Liver (tissue), 9 donors: ENCODE measurements around the gene CAMSAP3. TPM values are rescaled to one million over a fixed set of nuclear protein-coding genes. Genes with fewer than 3 reads are reported as not detected.
"Not testable (repeated sequence)": the region's sequence is repeated elsewhere in the genome, so short reads cannot be mapped to it uniquely, and the experiment has no call there.

ENCODE experiments used
- DNase-seq: peaks from one replicate; pipeline ENCODE4 v3.0.0-alpha.2; 2017; ENCODE audit warnings: low spot score
- H3K27ac ChIP-seq, 2 donors: one replicate each; pipeline ENCODE4 v1.7.0; 2013; ENCODE audit warnings: inconsistent platforms in 2 of 2, low read length in 2 of 2, control low read depth in 1 of 2, low read depth in 1 of 2, mild to moderate bottlenecking in 1 of 2
- H3K27me3 ChIP-seq, 4 donors: one replicate each; pipeline versions ENCODE4 v1.6.1 to v1.7.0; 2013; ENCODE audit warnings: low read length in 3 of 4, inconsistent platforms in 1 of 4, mild to moderate bottlenecking in 1 of 4, moderate library complexity in 1 of 4; ENCODE audit not compliant: control insufficient read depth in 4 of 4, insufficient read depth in 4 of 4
- H3K36me3 ChIP-seq, 4 donors: one replicate each; pipeline versions ENCODE4 v1.6.1 to v1.7.0; 2013; ENCODE audit warnings: low read length in 3 of 4, mild to moderate bottlenecking in 3 of 4, low read depth in 1 of 4, moderate library complexity in 1 of 4; ENCODE audit not compliant: control insufficient read depth in 4 of 4, insufficient read depth in 3 of 4
- H3K4me1 ChIP-seq, 4 donors: one replicate each; pipeline versions ENCODE4 v1.6.1 to v1.7.0; 2013; ENCODE audit warnings: low read length in 3 of 4, mild to moderate bottlenecking in 3 of 4, moderate library complexity in 1 of 4; ENCODE audit not compliant: control insufficient read depth in 4 of 4, insufficient read depth in 4 of 4
- H3K4me3 ChIP-seq, 3 donors: one replicate each; pipeline versions ENCODE4 v1.6.1 to v1.7.0; 2013; ENCODE audit warnings: low read length in 3 of 3, control low read depth in 1 of 3, low read depth in 1 of 3, mild to moderate bottlenecking in 1 of 3
- H3K9ac ChIP-seq, 2 donors: one replicate each; pipeline ENCODE4 v1.7.0; 2013; ENCODE audit warnings: low read length in 2 of 2, mild to moderate bottlenecking in 2 of 2, moderate library complexity in 2 of 2, control low read depth in 1 of 2, low read depth in 1 of 2
- H3K9me3 ChIP-seq, 4 donors: one replicate each; pipeline versions ENCODE4 v1.6.1 to v1.7.0; 2013; ENCODE audit warnings: low read length in 3 of 4; ENCODE audit not compliant: control insufficient read depth in 4 of 4
- ATF3 ChIP-seq: IDR thresholded peaks from 2 replicates; pipeline ENCODE4 v1.6.1; 2016; ENCODE audit warnings: antibody characterized with exemption
- CTCF ChIP-seq: fragments of 150-350 bp; IDR thresholded peaks from 2 replicates; pipeline ENCODE4 v1.5.1; 2017; ENCODE audit warnings: improper control_type of control experiment, low read depth, low read length; ENCODE audit not compliant: missing input control
- EGR1 ChIP-seq, 2 donors: IDR thresholded peaks; 2 replicates each; pipeline ENCODE4 v1.6.1; 2016 to 2018; ENCODE audit warnings: antibody characterized with exemption in 2 of 2, low read depth in 2 of 2
- FOXA1 ChIP-seq: IDR thresholded peaks from 2 replicates; pipeline ENCODE4 v1.6.1; 2016; ENCODE audit warnings: antibody characterized with exemption
- FOXA2 ChIP-seq: IDR thresholded peaks from 2 replicates; pipeline ENCODE4 v1.6.1; 2016; ENCODE audit warnings: antibody characterized with exemption
- GABPA ChIP-seq, 2 donors: IDR thresholded peaks in 1 of 2; conservative IDR thresholded peaks in 1 of 2; 2 replicates each; pipeline ENCODE4 v1.6.1; 2016; ENCODE audit warnings: antibody characterized with exemption in 2 of 2, mild to moderate bottlenecking in 1 of 2, moderate library complexity in 1 of 2
- HNF4A ChIP-seq, 2 donors: conservative IDR thresholded peaks; 2 replicates each; pipeline ENCODE4 v1.6.1; 2016; ENCODE audit warnings: antibody characterized with exemption in 2 of 2, mild to moderate bottlenecking in 2 of 2
- HNF4G ChIP-seq: IDR thresholded peaks from 2 replicates; pipeline ENCODE4 v1.6.1; 2016; ENCODE audit warnings: antibody characterized with exemption
- JUND ChIP-seq, 2 donors: IDR thresholded peaks; 2 replicates each; pipeline ENCODE4 v1.6.1; 2016; ENCODE audit warnings: antibody characterized with exemption in 2 of 2
- MAX ChIP-seq: IDR thresholded peaks from 2 replicates; pipeline ENCODE4 v1.6.1; 2016; ENCODE audit warnings: antibody characterized with exemption
- NR2F2 ChIP-seq: IDR thresholded peaks from 2 replicates; pipeline ENCODE4 v1.6.1; 2016; ENCODE audit warnings: antibody characterized with exemption
- RAD21 ChIP-seq, 2 donors: IDR thresholded peaks; 2 replicates each; pipeline ENCODE4 v1.6.1; 2016; ENCODE audit warnings: antibody characterized with exemption in 2 of 2, mild to moderate bottlenecking in 2 of 2
- REST ChIP-seq: IDR thresholded peaks from 2 replicates; pipeline ENCODE4 v1.6.1; 2016; ENCODE audit warnings: antibody characterized with exemption, mild to moderate bottlenecking
- RXRA ChIP-seq, 2 donors: IDR thresholded peaks; 2 replicates each; pipeline ENCODE4 v1.6.1; 2017 to 2018; ENCODE audit warnings: antibody characterized with exemption in 2 of 2, mild to moderate bottlenecking in 1 of 2
- SP1 ChIP-seq: IDR thresholded peaks from 2 replicates; pipeline ENCODE4 v1.6.1; 2018; ENCODE audit warnings: antibody characterized with exemption, mild to moderate bottlenecking
- TAF1 ChIP-seq: conservative IDR thresholded peaks from 2 replicates; pipeline ENCODE4 v1.6.1; 2016; ENCODE audit warnings: antibody characterized with exemption, mild to moderate bottlenecking
- YY1 ChIP-seq: IDR thresholded peaks from 2 replicates; pipeline ENCODE4 v1.6.1; 2016; ENCODE audit warnings: antibody characterized with exemption, mild to moderate bottlenecking
- ZBTB33 ChIP-seq: IDR thresholded peaks from 2 replicates; pipeline ENCODE4 v1.6.1; 2016; ENCODE audit warnings: antibody characterized with exemption
- WGBS: extraction: QIAGEN DNeasy Blood & Tissue Kit; methylation state at CpG from one replicate; pipeline ENCODE4 v1.1.7; 2013; 5-methylcytosine and 5-hydroxymethylcytosine counted together
- polyA plus RNA-seq, 2 donors: library from polyadenylated mRNA; stranded (reverse) in 1 of 2; unstranded in 1 of 2; fragments of 200-250 nt in 1 of 2; fragments of >200 nt in 1 of 2; fragmentation: Nextera tagmentation in 1 of 2; extraction: Ambion mirVana in 1 of 2; gene quantifications; one replicate each; pipeline versions ENCODE4 v1.2.1 to v1.2.3, GENCODE V29; 2013 to 2015
- total RNA-seq, 2 donors: library from RNA; depleted of rRNA; stranded (reverse); fragments of >200 nt; gene quantifications; one replicate each; pipeline ENCODE4 v1.2.3, GENCODE V29; 2014
- donor health status: healthy.
- donor health status: healthy.
- donor health status: healthy.
- donor health status: healthy.
- donor health status: healthy.

Gene CAMSAP3
- total and polyA plus RNA-seq, 4 donors: 4.4 to 19.1 (median 9.8) TPM

- Histone ChIP-seq H3K9me3 (no peaks in the 10 kb centered on the region), H3K36me3 (peaks cover 0 to 3% (median 0%) of the 10 kb centered on the region in 4 donors), H3K27ac (no peak overlapping the region), H3K27me3 (no peaks in the 10 kb centered on the region), H3K4me1 (peaks cover 0 to 10% (median 5%) of the 10 kb centered on the region in 4 donors), H3K9ac (no peak overlapping the region), H3K4me3 (no peak overlapping the region)
- no peak for DNase-seq
- WGBS: 94% methylated on average over 27 of the region's 27 CpGs
- TF ChIP-seq NR2F2 (no peak), MAX (no peak)
Measured at GRCh38 chr19:7642295-7643030, 46.8 kb downstream of the CAMSAP3 start.

GRCh38 chr19:7643031-7643415, 47.4 kb downstream of the CAMSAP3 start:
- TF ChIP-seq SP1 (no peak), FOXA1 (no peak), FOXA2 (no peak), JUND (IDR thresholded peaks at IDR 0.05) (no peak), ATF3 (no peak), NR2F2 (no peak), REST (no peak), CTCF (no peak), HNF4A (conservative IDR thresholded peaks at IDR 0.05) (no peak), YY1 (no peak), HNF4G (no peak), EGR1 (IDR thresholded peaks at IDR 0.05; ENCODE audit: low read depth in 2 of 2) (no peak), ZBTB33 (no peak), TAF1 (no peak), RAD21 (IDR thresholded peaks at IDR 0.05) (no peak), RXRA (IDR thresholded peaks at IDR 0.05) (no peak), MAX (no peak), GABPA (IDR thresholded peaks at IDR 0.05 in 1 of 2, conservative IDR thresholded peaks at IDR 0.05 in 1 of 2) (no peak)
- no peak for DNase-seq
- H3K4me3 ChIP-seq: no peak overlapping the region
- H3K36me3 ChIP-seq: peaks cover 0 to 3% (median 0%) of the 10 kb centered on the region in 4 donors
- no peaks in the 10 kb centered on the region for H3K27me3 ChIP-seq
- 96% methylated on average over 8 of the region's 8 CpGs for WGBS
- no peak overlapping the region for H3K9ac ChIP-seq
- H3K27ac ChIP-seq: no peak overlapping the region
- H3K9me3 ChIP-seq: no peaks in the 10 kb centered on the region
- peaks cover 0 to 5% (median under 1%) of the 10 kb centered on the region in 4 donors for H3K4me1 ChIP-seq

GRCh38 chr19:7643629-7644549, 48.2 kb downstream of the CAMSAP3 start:
- not testable (repeated sequence) for H3K9ac ChIP-seq, H3K27ac ChIP-seq, H3K36me3 ChIP-seq, DNase-seq, H3K27me3 ChIP-seq, H3K9me3 ChIP-seq, H3K4me1 ChIP-seq, H3K4me3 ChIP-seq
- 81% methylated on average over 10 of the region's 10 CpGs for WGBS
